HG02798 (cell line): ENCODE data around the gene ZNF791.
A peak's percentile ranks its signal among the peaks of the same experiment; 100 is the strongest.
"Not testable (repeated sequence)": the region's sequence is repeated elsewhere in the genome, so short reads cannot be mapped to it uniquely, and the experiment has no call there.

Experiments
- ATAC-seq: cut with Tn5 transposase; IDR thresholded peaks from one replicate; pipeline ENCODE4 v1.9.1; 2021; ENCODE audit warnings: mild to moderate bottlenecking; ENCODE audit not compliant: unreplicated experiment, poor library complexity

Gene ZNF791

GRCh38 chr19:12610540-12611360, at the start of gene ZNF791, which contains the start of gene ZNF490:
Gene ZNF791 (plus strand): TSS chr19:12610920. CDS start chr19:12611080, 160 bp downstream.
Gene ZNF490 (minus strand): TSS chr19:12610813. CDS start chr19:12610680, 133 bp downstream.
- ATAC-seq: peak; percentile 85

DNA sequence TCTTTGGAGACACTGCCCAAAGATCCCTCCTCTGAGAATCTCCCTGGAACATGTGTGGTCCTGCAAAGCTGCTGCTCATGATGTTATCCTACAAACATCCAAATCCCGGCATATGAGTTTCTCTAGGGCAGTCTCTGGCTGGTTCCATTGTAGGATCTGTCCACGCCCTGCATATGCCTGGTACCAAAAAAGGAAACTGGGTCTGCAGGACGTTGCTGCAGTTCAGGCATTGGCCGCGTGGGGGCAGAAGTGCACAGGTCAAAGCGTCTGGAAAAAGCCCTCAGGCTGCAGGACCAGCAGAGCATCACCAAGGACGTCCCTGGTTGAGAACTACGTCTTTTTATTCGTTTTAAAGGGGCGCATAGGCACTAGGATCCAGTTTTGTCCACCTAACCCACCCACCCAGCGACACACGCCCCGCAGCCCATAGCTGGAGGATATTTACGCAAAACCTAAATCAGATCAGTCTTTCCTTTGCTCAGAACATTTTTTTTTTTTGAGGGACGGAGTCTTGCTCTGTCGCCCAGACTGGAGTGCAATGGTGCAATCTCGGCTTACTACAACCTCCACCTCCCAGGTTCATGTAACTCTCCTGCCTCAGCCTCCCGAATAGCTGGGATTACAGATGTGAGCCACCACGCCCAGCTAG, 46.6 kb upstream of the ZNF791 start:
- ATAC-seq: peak; percentile 57

GRCh38 chr19:12566380-12566779, 44.3 kb upstream of the ZNF791 start:
- ATAC-seq: not testable (repeated sequence)

- no peak for ATAC-seq
Observed at GRCh38 chr19:12567951-12568350, 42.8 kb upstream of the ZNF791 start.

DNA sequence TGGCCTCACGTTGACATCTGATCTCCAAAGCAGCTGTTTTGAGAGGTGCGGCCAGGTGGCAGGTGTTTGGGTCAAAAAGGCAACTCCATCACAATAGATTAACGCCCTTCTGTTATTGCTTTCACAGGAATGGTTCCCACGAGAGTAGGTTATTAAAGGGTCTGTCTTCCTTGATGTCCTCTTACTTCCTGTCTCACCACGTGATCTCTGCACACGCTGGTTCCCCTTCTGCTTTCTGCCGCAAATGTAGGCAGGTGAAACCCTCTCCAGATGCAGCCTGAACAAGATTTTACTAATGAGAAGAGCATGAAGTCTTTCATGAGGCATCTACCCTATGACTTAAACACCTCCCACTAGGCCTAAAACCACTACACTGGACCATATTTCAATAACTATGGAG, 36.7 kb upstream of the ZNF791 start:
- no peak for ATAC-seq

- no peak for ATAC-seq
Observed at GRCh38 chr19:12578641-12579040, 32.1 kb upstream of the ZNF791 start.

- ATAC-seq: no peak
Observed at GRCh38 chr19:12580180-12580694, 30.5 kb upstream of the ZNF791 start.

- no peak for ATAC-seq
Observed at GRCh38 chr19:12581100-12581499, 29.6 kb upstream of the ZNF791 start.

DNA sequence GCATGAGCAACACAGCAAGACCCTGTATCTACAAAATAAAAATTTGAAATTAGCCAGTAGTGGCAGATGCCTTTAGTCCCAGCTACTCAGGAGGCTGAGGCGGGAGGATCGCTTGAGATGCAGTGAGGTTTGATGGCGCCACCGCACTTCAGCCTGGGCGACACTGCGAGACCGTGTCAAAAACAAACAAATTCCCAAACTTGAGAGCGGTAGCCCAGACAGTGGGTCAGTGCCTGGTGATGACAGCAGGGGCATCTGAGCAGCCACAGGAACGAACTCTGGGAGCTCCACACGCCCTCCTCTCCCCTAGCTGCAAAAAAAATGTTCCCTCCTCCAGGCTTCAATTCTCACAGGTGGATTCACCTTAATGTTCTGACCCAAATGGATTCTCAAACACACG, 14.2 kb upstream of the ZNF791 start:
- no peak for ATAC-seq

DNA sequence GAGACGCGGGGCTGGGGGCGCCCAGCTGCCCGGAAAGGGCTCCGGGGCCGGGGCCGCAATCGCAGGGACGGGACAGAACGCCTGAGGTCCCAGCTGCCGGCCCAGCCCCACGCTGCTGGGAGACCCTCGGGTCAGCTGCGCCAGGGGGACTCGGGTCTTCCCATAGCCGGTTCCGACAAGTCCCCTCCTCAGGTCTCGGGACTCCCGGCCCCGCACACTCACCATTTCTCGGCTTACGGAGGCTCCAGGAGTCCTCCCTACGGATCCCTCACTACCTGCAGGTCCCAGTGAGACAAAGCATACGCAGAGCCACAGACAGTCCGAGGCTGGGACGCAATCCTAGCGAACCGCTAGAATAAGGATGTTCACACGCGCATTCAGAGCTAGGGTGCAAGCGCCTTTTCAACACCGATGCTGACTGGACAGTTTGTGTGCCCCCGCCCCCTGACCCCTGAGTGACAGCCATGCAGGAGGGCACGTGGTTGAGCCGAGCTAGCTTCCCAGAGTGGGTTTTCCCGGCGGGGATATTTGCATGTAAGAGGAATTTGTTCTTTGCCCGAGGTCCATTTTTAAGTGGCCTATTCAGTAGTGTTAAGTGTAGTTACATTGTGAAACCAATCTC, 13.7 kb upstream of the ZNF791 start:
- ATAC-seq: no peak

DNA sequence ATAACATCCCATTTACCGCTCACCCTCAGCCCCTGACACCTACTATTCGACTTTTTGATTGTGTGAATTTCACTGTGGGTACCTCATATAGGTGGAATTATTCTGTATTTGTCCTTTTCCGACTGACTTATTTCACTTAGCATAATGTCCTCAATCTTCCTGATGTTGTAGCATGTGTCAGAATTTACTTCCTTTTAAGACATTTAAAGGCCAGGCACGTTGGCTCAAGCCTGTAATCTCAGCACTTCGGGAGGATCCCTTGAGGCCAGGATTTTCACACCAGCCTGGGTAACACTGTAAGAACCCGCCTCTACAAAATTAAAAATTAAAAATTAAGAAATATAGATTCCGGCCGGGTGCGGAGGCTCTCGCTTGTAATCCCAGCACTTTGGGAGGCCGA, 13.1 kb upstream of the ZNF791 start:
- no peak for ATAC-seq

- peak; percentile 51 for ATAC-seq
Observed at GRCh38 chr19:12603714-12604113, 7.0 kb upstream of the ZNF791 start.

DNA sequence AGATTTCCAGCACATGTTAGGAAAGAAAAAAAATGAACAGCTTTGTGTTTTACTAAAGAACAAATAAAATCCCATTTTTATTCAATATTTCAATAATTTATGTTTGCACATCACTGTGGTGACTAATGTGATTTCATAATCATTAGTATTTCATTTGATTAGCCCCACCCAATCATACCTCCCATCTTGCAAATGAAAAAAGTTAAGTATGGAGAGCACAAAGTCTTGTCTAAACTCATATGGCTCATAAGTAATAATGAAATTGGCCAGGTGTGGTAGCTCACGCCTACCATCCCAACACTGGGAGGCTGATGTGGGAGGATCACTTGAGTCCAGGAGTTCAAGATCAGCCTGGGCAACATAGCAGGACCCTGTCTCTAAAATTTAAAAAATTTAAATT, 3.9 kb upstream of the ZNF791 start:
- no peak for ATAC-seq

- no peak for ATAC-seq
Observed at GRCh38 chr19:12607631-12608030, 3.1 kb upstream of the ZNF791 start.

- no peak for ATAC-seq
Observed at GRCh38 chr19:12611361-12611699, 610 bp downstream of the ZNF791 start.

- ATAC-seq: no peak
Observed at GRCh38 chr19:12617646-12618045, 6.9 kb downstream of the ZNF791 start.

DNA sequence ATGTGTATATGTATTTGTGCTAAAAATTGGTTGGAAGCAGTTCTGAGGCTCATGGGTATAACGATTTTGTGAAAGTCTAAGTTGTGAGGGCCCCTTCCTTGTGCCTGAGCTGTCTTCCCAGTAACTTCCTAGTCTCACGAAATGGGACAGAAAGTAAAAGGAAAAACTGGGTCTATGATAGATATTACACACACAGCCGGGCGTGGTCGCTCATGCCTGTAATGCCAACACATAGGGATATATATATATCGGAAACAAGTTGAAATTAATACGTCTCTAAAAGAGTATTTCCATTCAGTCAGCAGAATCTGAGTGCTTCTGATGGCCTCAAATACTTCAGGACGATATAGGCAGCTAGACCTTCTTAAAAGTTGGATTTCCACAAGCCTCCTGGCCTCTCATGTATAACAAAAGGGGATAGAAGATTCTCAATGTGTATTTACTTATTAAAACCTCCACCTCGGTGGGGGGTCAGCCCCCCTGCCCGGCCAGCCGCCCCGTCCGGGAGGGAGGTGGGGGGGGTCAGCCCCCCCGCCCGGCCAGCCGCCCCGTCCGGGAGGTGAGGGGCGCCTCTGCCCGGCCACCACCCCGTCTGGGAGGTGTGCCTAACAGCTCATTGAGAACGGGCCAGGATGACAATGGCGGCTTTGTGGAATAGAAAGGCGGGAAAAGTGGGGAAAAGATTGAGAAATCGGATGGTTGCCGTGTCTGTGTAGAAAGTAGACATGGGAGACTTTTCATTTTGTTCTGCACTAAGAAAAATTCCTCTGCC, 10.7 kb downstream of the ZNF791 start:
- ATAC-seq: not testable (repeated sequence)

- ATAC-seq: no peak
Observed at GRCh38 chr19:12623361-12624031, 12.8 kb downstream of the ZNF791 start.

DNA sequence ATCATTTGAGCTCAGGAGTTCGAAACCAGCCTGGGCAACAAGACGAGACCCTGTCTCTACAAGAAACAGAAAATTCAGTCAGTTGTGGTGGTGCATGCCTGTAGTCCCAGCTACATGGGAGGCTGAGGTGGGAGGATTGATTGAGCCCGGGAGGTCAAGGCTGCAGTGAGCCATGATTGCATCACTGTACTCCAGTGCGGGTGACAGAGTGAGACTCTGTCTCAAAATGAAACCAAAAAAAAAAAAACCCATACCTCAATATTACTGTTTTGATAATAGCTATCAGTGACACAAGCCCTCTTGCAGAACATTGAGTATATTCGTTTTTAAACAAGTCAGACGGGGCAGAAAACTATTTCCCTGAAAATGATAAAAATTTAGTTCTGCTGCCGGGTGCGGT, 16.2 kb downstream of the ZNF791 start:
- ATAC-seq: no peak
